A673 (cell line): ENCODE measurements around the gene RXRB.

Source experiments
- EZH2 ChIP-seq: fragments of 200-600 bp; sonication (generic); IDR thresholded peaks from 2 replicates; pipeline ENCODE4 v1.6.1; 2017; ENCODE audit warnings: borderline replicate concordance, low read depth, mild to moderate bottlenecking, mixed read lengths, antibody characterized with exemption, low read length; ENCODE audit not compliant: poor library complexity, severe bottlenecking
- TF ChIP-seq, protein P1 (sequence below): fragments of 300-800, 200-600 bp; sonication (generic); conservative IDR thresholded peaks from 2 replicates; pipeline ENCODE4 v1.5.1; 2017; ENCODE audit warnings: low read depth, mild to moderate bottlenecking, antibody characterized with exemption, low read length, moderate library complexity, mixed read lengths

DNA sequence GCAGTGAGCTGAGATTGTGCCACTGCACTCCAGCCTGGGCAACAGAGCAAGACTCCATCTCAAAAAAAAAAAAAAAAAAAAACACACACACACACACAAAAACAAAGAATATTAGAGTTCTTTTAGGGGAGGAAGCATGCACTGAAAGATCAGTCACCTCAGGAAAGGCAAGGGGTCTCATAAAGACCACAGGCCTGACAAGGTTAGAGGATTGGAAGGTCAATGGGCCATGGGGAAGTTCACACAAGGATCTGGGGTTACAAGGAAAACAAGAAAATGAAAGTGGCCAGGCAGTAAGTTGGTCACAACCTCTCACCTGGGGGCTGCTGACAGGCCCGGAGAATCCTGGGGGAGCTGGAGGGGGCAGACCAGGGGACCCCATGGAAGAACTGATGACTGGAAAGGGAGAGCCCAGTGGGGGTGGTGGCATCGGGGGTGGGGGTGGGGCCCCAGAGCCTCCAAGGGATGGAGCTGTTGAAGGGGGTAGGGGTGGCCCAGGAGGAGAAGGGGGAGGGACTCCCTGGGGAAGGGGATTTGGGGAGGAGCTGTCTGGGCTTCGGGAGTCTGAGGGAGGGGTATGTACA lies 1.5 kb downstream of the RXRB start:
- TF ChIP-seq, protein P1, sequence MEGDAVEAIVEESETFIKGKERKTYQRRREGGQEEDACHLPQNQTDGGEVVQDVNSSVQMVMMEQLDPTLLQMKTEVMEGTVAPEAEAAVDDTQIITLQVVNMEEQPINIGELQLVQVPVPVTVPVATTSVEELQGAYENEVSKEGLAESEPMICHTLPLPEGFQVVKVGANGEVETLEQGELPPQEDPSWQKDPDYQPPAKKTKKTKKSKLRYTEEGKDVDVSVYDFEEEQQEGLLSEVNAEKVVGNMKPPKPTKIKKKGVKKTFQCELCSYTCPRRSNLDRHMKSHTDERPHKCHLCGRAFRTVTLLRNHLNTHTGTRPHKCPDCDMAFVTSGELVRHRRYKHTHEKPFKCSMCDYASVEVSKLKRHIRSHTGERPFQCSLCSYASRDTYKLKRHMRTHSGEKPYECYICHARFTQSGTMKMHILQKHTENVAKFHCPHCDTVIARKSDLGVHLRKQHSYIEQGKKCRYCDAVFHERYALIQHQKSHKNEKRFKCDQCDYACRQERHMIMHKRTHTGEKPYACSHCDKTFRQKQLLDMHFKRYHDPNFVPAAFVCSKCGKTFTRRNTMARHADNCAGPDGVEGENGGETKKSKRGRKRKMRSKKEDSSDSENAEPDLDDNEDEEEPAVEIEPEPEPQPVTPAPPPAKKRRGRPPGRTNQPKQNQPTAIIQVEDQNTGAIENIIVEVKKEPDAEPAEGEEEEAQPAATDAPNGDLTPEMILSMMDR, result no peak
- no peak for TF ChIP-seq EZH2
